ENCODE measurements around the gene SMYD3.

SMYD3 gene

DNA sequence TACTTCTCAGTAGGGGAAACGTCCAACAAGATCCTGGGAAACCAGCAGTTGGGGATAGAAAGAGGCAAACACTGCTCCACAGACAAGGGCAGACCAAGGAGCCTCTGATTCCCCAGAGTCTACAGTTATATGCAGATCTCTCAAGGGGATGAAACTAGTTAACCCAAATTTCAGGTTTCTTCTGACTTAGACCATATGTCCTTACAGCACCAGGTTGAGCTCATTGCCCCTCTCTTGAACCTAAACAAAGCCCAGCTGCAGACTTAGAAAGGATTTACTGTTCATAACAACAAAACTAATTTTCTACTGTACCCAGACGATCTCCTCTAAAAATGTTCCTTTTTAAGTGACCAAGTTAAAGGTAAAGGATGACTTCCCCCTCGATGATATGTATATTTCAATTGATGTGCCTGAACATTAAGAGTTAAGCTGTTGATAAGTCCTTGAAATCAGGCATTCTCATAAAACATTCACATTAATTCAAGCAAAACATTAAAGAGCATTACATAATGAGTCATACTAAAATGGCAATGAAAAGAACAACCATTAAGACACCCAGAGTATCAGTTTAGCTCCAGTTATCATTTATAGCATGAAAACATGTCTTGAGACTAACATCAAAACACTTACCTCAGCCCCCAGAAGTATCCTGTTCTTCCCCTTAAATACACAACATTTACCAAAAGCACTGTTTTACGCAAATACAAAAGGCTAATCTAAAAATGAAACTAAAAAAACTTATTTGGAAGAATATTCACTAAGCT is 24.1 kb downstream of the SMYD3 start:
- Histone ChIP-seq H3K4me3 (ENCODE audit: low read depth, low read length) (no peak overlapping the region), H3K27ac (no peak overlapping the region), H3K36me3 (replicated peaks) (no peaks in the 10 kb centered on the region), H3K27me3 (replicated peaks) (no peaks in the 10 kb centered on the region)
- no peak for DNase-seq
- TF ChIP-seq CTCF (IDR thresholded peaks at IDR 0.05; ENCODE audit: low read depth, low read length, missing control alignments) = no peak
- in situ Hi-C loops (cut with HindIII; ENCODE audit: low pct_ligation_motif_present, low sequenced_read_pairs) = no loop called here

DNA sequence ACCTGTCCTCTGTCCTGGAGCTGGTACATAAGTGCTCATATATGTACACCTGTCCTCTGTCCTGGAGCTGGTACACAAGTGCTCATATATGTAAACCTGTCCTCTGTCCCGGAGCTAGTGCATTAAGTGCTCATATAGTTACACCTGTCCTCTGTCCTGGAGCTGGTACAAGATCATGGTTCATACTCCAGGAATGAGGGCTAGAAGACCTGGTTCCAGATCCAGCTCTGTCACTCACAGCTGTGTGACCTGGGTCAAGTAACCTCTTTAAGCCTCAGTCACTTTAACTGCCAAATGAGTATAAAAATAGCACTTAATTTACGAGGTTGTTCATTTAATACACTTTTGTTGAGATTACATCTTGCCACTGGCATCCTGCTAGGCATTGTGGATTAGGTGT is 28.0 kb downstream of the SMYD3 start:
- no peaks in the 10 kb centered on the region for H3K27me3 ChIP-seq (replicated peaks)
- no peak for TF ChIP-seq CTCF (IDR thresholded peaks at IDR 0.05; ENCODE audit: low read depth, low read length, missing control alignments)
- DNase-seq = no peak
- H3K27ac ChIP-seq = no peak overlapping the region
- no peak overlapping the region for H3K4me3 ChIP-seq (ENCODE audit: low read depth, low read length)
- H3K36me3 ChIP-seq (replicated peaks) = no peaks in the 10 kb centered on the region
- in situ Hi-C loops (cut with HindIII; ENCODE audit: low pct_ligation_motif_present, low sequenced_read_pairs) = no loop called here

DNA sequence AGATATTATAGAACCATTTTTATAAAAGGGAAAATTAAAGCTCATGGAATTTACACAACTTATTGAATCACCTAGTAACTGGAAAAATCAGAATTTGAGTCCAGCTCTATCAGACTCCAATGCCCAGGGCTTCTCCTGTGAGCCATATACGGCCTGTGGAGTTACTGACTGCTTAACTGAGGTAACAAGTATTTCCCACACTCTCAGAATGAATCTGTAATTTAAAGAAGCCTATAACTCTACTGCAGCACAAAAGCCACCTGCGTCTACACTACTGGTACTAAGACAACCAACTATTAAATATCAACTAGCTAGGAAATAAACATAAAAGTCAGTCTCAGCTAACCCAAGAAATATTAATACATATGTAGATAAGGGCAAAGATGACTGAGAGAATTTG is 29.4 kb downstream of the SMYD3 start:
- no peak overlapping the region for H3K27ac ChIP-seq
- no peak for TF ChIP-seq CTCF (IDR thresholded peaks at IDR 0.05; ENCODE audit: low read depth, low read length, missing control alignments)
- no peak overlapping the region for H3K4me3 ChIP-seq (ENCODE audit: low read depth, low read length)
- in situ Hi-C loops (cut with HindIII; ENCODE audit: low pct_ligation_motif_present, low sequenced_read_pairs) = no loop called here
- no peaks in the 10 kb centered on the region for H3K27me3 ChIP-seq (replicated peaks)
- DNase-seq = no peak
- H3K36me3 ChIP-seq (replicated peaks) = no peaks in the 10 kb centered on the region

- DNase-seq = no peak
- no peak for TF ChIP-seq CTCF (IDR thresholded peaks at IDR 0.05; ENCODE audit: low read depth, low read length, missing control alignments)
- no peaks in the 10 kb centered on the region for H3K27me3 ChIP-seq (replicated peaks)
- H3K27ac ChIP-seq = no peak overlapping the region
- H3K36me3 ChIP-seq (replicated peaks) = no peaks in the 10 kb centered on the region
- in situ Hi-C loops (cut with HindIII; ENCODE audit: low pct_ligation_motif_present, low sequenced_read_pairs) = no loop called here
- H3K4me3 ChIP-seq (ENCODE audit: low read depth, low read length) = no peak overlapping the region
Measured at GRCh38 chr1:246476771-246477170, 30.3 kb downstream of the SMYD3 start.

GRCh38 chr1:246471688-246472087 is 35.4 kb downstream of the SMYD3 start:
- H3K27me3 ChIP-seq (replicated peaks) = no peaks in the 10 kb centered on the region
- no peaks in the 10 kb centered on the region for H3K36me3 ChIP-seq (replicated peaks)
- DNase-seq = no peak
- TF ChIP-seq CTCF (IDR thresholded peaks at IDR 0.05; ENCODE audit: low read depth, low read length, missing control alignments) = no peak
- no peak overlapping the region for H3K4me3 ChIP-seq (ENCODE audit: low read depth, low read length)
- no peak overlapping the region for H3K27ac ChIP-seq
- in situ Hi-C loops (cut with HindIII; ENCODE audit: low pct_ligation_motif_present, low sequenced_read_pairs) = no loop called here

- in situ Hi-C loops (cut with HindIII; ENCODE audit: low pct_ligation_motif_present, low sequenced_read_pairs) = no loop called here
Measured at GRCh38 chr1:246470585-246470984, 36.5 kb downstream of the SMYD3 start.

More at GRCh38 chr1:246470585-246470984, 36.5 kb downstream of the SMYD3 start:
- Histone ChIP-seq H3K4me3 (ENCODE audit: low read depth, low read length) (no peak overlapping the region), H3K36me3 (replicated peaks) (no peaks in the 10 kb centered on the region), H3K27me3 (replicated peaks) (no peaks in the 10 kb centered on the region), H3K27ac (no peak overlapping the region)
- DNase-seq = no peak
- no peak for TF ChIP-seq CTCF (IDR thresholded peaks at IDR 0.05; ENCODE audit: low read depth, low read length, missing control alignments)
